GM12878 (cell line): Measurements from ENCODE around the gene C22orf15. TPM values are rescaled to one million over a fixed set of nuclear protein-coding genes. Genes with fewer than 3 reads are reported as not detected.

Experiments used
- CHD4 ChIP-seq: fragments of 200-600 bp; sonication (generic); IDR thresholded peaks from 2 replicates; pipeline ENCODE4 v1.6.1; 2016; ENCODE audit warnings: mild to moderate bottlenecking
- CTCF ChIP-seq, 3 experiments: IDR thresholded peaks in 2 of 3; conservative IDR thresholded peaks in 1 of 3; 2 replicates each; pipeline ENCODE4 v1.5.1; 2011; ENCODE audit warnings: low read depth in 3 of 3, low read length in 3 of 3, mild to moderate bottlenecking in 3 of 3, control low read depth in 2 of 3, moderate library complexity in 2 of 3, inconsistent platforms in 1 of 3, mixed read lengths in 1 of 3; ENCODE audit not compliant: control insufficient read depth in 2 of 3, insufficient read depth in 1 of 3; ENCODE audit errors: extremely low read depth in 1 of 3
- DPF2 ChIP-seq: fragments of 450-650 bp; IDR thresholded peaks from 2 replicates; pipeline ENCODE4 v1.6.1; 2017; ENCODE audit warnings: mild to moderate bottlenecking
- EED ChIP-seq: sonication (generic); IDR thresholded peaks from 2 replicates; pipeline ENCODE4 v1.6.1; 2016; ENCODE audit warnings: antibody characterized with exemption, low read depth
- EP300 ChIP-seq, 2 experiments: fragments of 150-350 bp in 1 of 2; IDR thresholded peaks; 2 replicates each; pipeline ENCODE4 v1.6.1; 2011 to 2012; ENCODE audit warnings: low read depth in 2 of 2, low read length in 2 of 2, borderline replicate concordance in 1 of 2, improper control_type of control experiment in 1 of 2, inconsistent platforms in 1 of 2; ENCODE audit not compliant: control insufficient read depth in 1 of 2
- NBN ChIP-seq: fragments of 450-650 bp; IDR thresholded peaks from 2 replicates; pipeline ENCODE4 v1.6.1; 2016
- NFIC ChIP-seq: IDR thresholded peaks from 2 replicates; pipeline ENCODE4 v1.6.1; 2012; ENCODE audit warnings: low read depth, mild to moderate bottlenecking, inconsistent platforms, low read length, moderate library complexity
- POLR2AphosphoS5 ChIP-seq: IDR thresholded peaks from 2 replicates; pipeline ENCODE4 v1.6.1; 2011; ENCODE audit warnings: mild to moderate bottlenecking, low read length, inconsistent platforms
- POU2F2 ChIP-seq: IDR thresholded peaks from 3 replicates; pipeline ENCODE4 v1.6.1; 2011; ENCODE audit warnings: low read depth, mild to moderate bottlenecking, low read length, borderline replicate concordance
- TARDBP ChIP-seq: IDR thresholded peaks from 2 replicates; pipeline ENCODE4 v1.6.1; 2016; ENCODE audit warnings: borderline replicate concordance
- YY1 ChIP-seq: IDR thresholded peaks from 2 replicates; pipeline ENCODE4 v1.6.1; 2011; ENCODE audit warnings: low read depth, mild to moderate bottlenecking, low read length
- ZNF622 ChIP-seq: fragments of 450-650 bp; IDR thresholded peaks from 2 replicates; pipeline ENCODE4 v1.6.1; 2017; ENCODE audit warnings: mild to moderate bottlenecking, inconsistent platforms
- ZNF687 ChIP-seq: fragments of 450-650 bp; IDR thresholded peaks from 2 replicates; pipeline ENCODE4 v1.6.1; 2017; ENCODE audit warnings: mild to moderate bottlenecking, moderate library complexity
- ZSCAN29 ChIP-seq: fragments of 450-650 bp; IDR thresholded peaks from 2 replicates; pipeline ENCODE4 v1.6.1; 2017; ENCODE audit warnings: mild to moderate bottlenecking, moderate library complexity
- polyA plus RNA-seq, 11 experiments: library from polyadenylated mRNA; depleted of rRNA in 4 of 11; unstranded in 6 of 11; stranded (reverse) in 5 of 11; fragments of >200 nt; fragmentation: Nextera tagmentation in 4 of 11; fragmentation: Illumina TruSeq in 1 of 11; extraction: Ambion mirVana in 4 of 11; extraction: Trizol in 1 of 11; gene quantifications; 1 replicate in 1 of 11; 2 replicates in 10 of 11; pipeline versions ENCODE4 v1.2.1 to v1.2.3, GENCODE V29; 2011 to 2016; ENCODE audit warnings: inconsistent platforms in 2 of 11, missing spikeins in 2 of 11, low read depth in 1 of 11
- total RNA-seq, 4 experiments: library from RNA; depleted of rRNA in 3 of 4; stranded (reverse); fragments of >200 nt in 3 of 4; fragmentation: Illumina TruSeq in 1 of 4; extraction: Trizol in 1 of 4; gene quantifications; 2 replicates each; pipeline versions ENCODE4 v1.2.1 to v1.2.3, GENCODE V29; 2013 to 2021
- TF ChIP-seq, protein P1 (sequence below): fragments of 450-650 bp; IDR thresholded peaks from 2 replicates; pipeline ENCODE4 v1.6.1; 2017; ENCODE audit warnings: low read depth, mild to moderate bottlenecking, moderate library complexity
- TF ChIP-seq, protein P2 (sequence below): IDR thresholded peaks from 2 replicates; pipeline ENCODE4 v1.6.1; 2011; ENCODE audit warnings: borderline replicate concordance, low read depth, mild to moderate bottlenecking, moderate library complexity, low read length; ENCODE audit not compliant: insufficient read depth, poor library complexity, severe bottlenecking
- TF ChIP-seq, protein P3 (sequence below): fragments of 450-650 bp; conservative IDR thresholded peaks from 2 replicates; pipeline ENCODE4 v1.6.1; 2017; ENCODE audit warnings: mild to moderate bottlenecking, moderate library complexity

C22orf15 gene
- total and polyA plus RNA-seq, 10 of the 15 experiments (the other 5 are each of a cell fraction or from before 2014, with no cell fraction given), result 0.05 to 0.47 (median 0.13) TPM; not detected in 3

DNA sequence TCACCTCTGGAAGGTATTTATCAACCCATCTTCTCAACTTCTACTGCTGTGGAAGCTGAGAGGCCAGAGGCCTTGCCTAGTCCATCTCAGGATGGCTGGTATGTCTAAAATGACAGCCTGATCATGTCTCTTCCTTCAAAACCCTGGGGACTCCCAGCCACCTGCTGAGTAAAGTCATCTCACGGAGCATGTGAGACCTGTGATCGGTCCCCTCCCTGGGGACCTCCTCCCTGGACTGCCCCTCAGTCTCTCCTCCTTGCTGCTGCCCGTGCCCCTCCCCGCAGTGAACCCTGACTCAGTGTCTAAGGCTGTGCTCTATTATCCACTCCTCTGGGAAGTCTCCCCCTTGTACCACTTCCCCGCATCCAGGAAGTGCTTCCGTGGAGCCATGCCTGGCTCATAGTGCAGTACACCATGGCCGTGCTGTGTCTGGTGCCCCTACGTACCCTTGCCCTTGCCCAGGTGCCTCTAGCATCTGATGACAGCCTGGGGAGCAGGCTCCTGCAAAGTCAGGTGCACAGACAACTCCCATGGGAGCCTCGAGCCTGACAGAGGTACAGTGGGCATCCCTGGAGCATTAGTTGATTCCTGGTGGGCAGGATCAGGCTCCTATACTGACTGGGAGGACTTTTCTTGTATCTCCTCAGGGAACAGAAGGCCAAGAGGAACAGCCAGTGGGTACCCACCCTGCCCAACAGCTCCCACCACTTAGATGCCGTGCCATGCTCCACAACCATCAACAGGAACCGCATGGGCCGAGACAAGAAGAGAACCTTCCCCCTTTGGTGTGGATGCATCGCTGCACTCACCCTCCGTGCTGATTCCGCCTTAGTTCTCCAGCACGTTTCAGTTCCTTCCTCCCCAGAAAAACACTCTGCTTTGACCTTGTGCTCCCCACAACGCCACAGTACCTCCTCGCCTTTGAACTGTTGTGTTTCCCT, 37.8 kb downstream of the C22orf15 start (continued):
- TF ChIP-seq NBN, result peak; percentile 31; the same call in 1 of the 2 replicates
- no peak for TF ChIP-seq ZSCAN29
- peak; percentile 85 for TF ChIP-seq EED
- TF ChIP-seq ZNF622, result no peak
- TF ChIP-seq, protein P1, sequence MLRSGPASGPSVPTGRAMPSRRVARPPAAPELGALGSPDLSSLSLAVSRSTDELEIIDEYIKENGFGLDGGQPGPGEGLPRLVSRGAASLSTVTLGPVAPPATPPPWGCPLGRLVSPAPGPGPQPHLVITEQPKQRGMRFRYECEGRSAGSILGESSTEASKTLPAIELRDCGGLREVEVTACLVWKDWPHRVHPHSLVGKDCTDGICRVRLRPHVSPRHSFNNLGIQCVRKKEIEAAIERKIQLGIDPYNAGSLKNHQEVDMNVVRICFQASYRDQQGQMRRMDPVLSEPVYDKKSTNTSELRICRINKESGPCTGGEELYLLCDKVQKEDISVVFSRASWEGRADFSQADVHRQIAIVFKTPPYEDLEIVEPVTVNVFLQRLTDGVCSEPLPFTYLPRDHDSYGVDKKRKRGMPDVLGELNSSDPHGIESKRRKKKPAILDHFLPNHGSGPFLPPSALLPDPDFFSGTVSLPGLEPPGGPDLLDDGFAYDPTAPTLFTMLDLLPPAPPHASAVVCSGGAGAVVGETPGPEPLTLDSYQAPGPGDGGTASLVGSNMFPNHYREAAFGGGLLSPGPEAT, result 0 out of 2 replicates have a peak, but pooled peaks have one; percentile 17
- 0 out of 2 replicates have a peak, but pooled peaks have one; percentile 44 for TF ChIP-seq YY1
- peak; percentile 37 for TF ChIP-seq POLR2AphosphoS5
- TF ChIP-seq, protein P2, sequence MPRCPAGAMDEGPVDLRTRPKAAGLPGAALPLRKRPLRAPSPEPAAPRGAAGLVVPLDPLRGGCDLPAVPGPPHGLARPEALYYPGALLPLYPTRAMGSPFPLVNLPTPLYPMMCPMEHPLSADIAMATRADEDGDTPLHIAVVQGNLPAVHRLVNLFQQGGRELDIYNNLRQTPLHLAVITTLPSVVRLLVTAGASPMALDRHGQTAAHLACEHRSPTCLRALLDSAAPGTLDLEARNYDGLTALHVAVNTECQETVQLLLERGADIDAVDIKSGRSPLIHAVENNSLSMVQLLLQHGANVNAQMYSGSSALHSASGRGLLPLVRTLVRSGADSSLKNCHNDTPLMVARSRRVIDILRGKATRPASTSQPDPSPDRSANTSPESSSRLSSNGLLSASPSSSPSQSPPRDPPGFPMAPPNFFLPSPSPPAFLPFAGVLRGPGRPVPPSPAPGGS, result peak; percentile 59
- peak; percentile 54; the same call in 1 of the 2 replicates for TF ChIP-seq DPF2
- no peak for TF ChIP-seq CTCF (IDR thresholded peaks at IDR 0.05 in 2 of 3, conservative IDR thresholded peaks at IDR 0.05 in 1 of 3; ENCODE audit: control insufficient read depth in 2 of 3, extremely low read depth in 1 of 3, insufficient read depth in 1 of 3, low read depth in 3 of 3, low read length in 3 of 3)
- 0 out of 2 replicates have a peak, but pooled peaks have one; percentile 75 for TF ChIP-seq CHD4
- peak in 1 of 2 experiments; percentile 74; a peak in 2 of 4 replicates for TF ChIP-seq EP300 (IDR thresholded peaks at IDR 0.05; ENCODE audit: borderline replicate concordance in 1 of 2, control insufficient read depth in 1 of 2, low read depth in 2 of 2, low read length in 2 of 2)
- TF ChIP-seq, protein P3, sequence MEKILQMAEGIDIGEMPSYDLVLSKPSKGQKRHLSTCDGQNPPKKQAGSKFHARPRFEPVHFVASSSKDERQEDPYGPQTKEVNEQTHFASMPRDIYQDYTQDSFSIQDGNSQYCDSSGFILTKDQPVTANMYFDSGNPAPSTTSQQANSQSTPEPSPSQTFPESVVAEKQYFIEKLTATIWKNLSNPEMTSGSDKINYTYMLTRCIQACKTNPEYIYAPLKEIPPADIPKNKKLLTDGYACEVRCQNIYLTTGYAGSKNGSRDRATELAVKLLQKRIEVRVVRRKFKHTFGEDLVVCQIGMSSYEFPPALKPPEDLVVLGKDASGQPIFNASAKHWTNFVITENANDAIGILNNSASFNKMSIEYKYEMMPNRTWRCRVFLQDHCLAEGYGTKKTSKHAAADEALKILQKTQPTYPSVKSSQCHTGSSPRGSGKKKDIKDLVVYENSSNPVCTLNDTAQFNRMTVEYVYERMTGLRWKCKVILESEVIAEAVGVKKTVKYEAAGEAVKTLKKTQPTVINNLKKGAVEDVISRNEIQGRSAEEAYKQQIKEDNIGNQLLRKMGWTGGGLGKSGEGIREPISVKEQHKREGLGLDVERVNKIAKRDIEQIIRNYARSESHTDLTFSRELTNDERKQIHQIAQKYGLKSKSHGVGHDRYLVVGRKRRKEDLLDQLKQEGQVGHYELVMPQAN, result no peak
- peak; percentile 94 for TF ChIP-seq ZNF687
- TF ChIP-seq NFIC, result peak; percentile 58; the same call in 1 of the 2 replicates
- TF ChIP-seq TARDBP, result no peak
- 0 out of 3 replicates have a peak, but pooled peaks have one; percentile 6 for TF ChIP-seq POU2F2
